ENCODE data around the gene KRT24.

- TF ChIP-seq, protein P1, sequence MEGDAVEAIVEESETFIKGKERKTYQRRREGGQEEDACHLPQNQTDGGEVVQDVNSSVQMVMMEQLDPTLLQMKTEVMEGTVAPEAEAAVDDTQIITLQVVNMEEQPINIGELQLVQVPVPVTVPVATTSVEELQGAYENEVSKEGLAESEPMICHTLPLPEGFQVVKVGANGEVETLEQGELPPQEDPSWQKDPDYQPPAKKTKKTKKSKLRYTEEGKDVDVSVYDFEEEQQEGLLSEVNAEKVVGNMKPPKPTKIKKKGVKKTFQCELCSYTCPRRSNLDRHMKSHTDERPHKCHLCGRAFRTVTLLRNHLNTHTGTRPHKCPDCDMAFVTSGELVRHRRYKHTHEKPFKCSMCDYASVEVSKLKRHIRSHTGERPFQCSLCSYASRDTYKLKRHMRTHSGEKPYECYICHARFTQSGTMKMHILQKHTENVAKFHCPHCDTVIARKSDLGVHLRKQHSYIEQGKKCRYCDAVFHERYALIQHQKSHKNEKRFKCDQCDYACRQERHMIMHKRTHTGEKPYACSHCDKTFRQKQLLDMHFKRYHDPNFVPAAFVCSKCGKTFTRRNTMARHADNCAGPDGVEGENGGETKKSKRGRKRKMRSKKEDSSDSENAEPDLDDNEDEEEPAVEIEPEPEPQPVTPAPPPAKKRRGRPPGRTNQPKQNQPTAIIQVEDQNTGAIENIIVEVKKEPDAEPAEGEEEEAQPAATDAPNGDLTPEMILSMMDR (IDR thresholded peaks at IDR 0.05) = no peak
- TF ChIP-seq POLR2A (IDR thresholded peaks at IDR 0.05) = no peak
Observed at GRCh38 chr17:40687106-40687505, 16.4 kb downstream of the KRT24 start.

Measured in prostate gland (tissue), 2 donors.